H9 (cell line): Measurements from ENCODE around the gene KISS1R. TPM values are rescaled to one million over a fixed set of nuclear protein-coding genes. Genes with fewer than 3 reads are reported as not detected.

Experiments
- DNase-seq: peaks from one replicate; pipeline ENCODE4 v3.0.0-alpha.2; 2017
- H2AFZ ChIP-seq: one replicate; pipeline ENCODE4 v1.6.1; 2013; ENCODE audit warnings: mild to moderate bottlenecking, low read length, control low read depth, moderate library complexity
- H2AK5ac ChIP-seq: 2 replicates; pipeline ENCODE4 v1.6.1; 2013; ENCODE audit warnings: low read length, control low read depth, mixed read lengths; ENCODE audit not compliant: insufficient read length
- H2BK120ac ChIP-seq: one replicate; pipeline ENCODE4 v1.6.1; 2013; ENCODE audit warnings: low read depth, mild to moderate bottlenecking, low read length, control low read depth, inconsistent platforms; ENCODE audit not compliant: poor library complexity, severe bottlenecking
- H2BK12ac ChIP-seq: 2 replicates; pipeline ENCODE4 v1.6.1; 2013; ENCODE audit warnings: low read length, control low read depth, mixed read lengths, low read depth; ENCODE audit not compliant: insufficient read length
- H2BK15ac ChIP-seq: 2 replicates; pipeline ENCODE4 v1.6.1; 2013; ENCODE audit warnings: low read depth, low read length, control low read depth
- H2BK20ac ChIP-seq: one replicate; pipeline ENCODE4 v1.6.1; 2013; ENCODE audit warnings: low read depth, mild to moderate bottlenecking, low read length, control low read depth, inconsistent platforms; ENCODE audit not compliant: poor library complexity, severe bottlenecking
- H2BK5ac ChIP-seq: 2 replicates; pipeline ENCODE4 v1.6.1; 2013; ENCODE audit warnings: low read length, control low read depth, mixed read lengths; ENCODE audit not compliant: insufficient read length
- H3K14ac ChIP-seq: 2 replicates; pipeline ENCODE4 v1.6.1; 2013; ENCODE audit warnings: low read length, control low read depth; ENCODE audit not compliant: insufficient read depth
- H3K18ac ChIP-seq: 2 replicates; pipeline ENCODE4 v1.6.1; 2013; ENCODE audit warnings: low read depth, mild to moderate bottlenecking, mixed read lengths, low read length, control low read depth; ENCODE audit not compliant: insufficient read length
- H3K23ac ChIP-seq: 2 replicates; pipeline ENCODE4 v1.6.1; 2013; ENCODE audit warnings: low read length, control low read depth, mixed read lengths, low read depth; ENCODE audit not compliant: insufficient read length
- H3K23me2 ChIP-seq: 2 replicates; pipeline ENCODE4 v1.6.1; 2013; ENCODE audit warnings: low read depth, mild to moderate bottlenecking, mixed read lengths, low read length, control low read depth; ENCODE audit not compliant: insufficient read length, poor library complexity, severe bottlenecking
- H3K27ac ChIP-seq: 2 replicates; pipeline ENCODE4 v1.5.1; 2013; ENCODE audit warnings: low read length, control low read depth, mixed read lengths, low read depth; ENCODE audit not compliant: insufficient read length
- H3K27me3 ChIP-seq: 2 replicates; pipeline ENCODE4 v1.6.1; 2013; ENCODE audit warnings: low read length, control low read depth, inconsistent platforms; ENCODE audit not compliant: insufficient read depth
- H3K4ac ChIP-seq: 2 replicates; pipeline ENCODE4 v1.6.1; 2013; ENCODE audit warnings: low read depth, mild to moderate bottlenecking, control low read depth, inconsistent platforms, low read length, moderate library complexity
- H3K4me1 ChIP-seq: 2 replicates; pipeline ENCODE4 v1.6.1; 2013; ENCODE audit warnings: low read length, control low read depth, inconsistent platforms; ENCODE audit not compliant: insufficient read depth
- H3K4me2 ChIP-seq: 2 replicates; pipeline ENCODE4 v1.6.1; 2013; ENCODE audit warnings: low read length, control low read depth, mixed read lengths; ENCODE audit not compliant: insufficient read length, insufficient read depth
- H3K56ac ChIP-seq: 2 replicates; pipeline ENCODE4 v1.6.1; 2013; ENCODE audit warnings: low read depth, mild to moderate bottlenecking, mixed read lengths, low read length, control low read depth; ENCODE audit not compliant: insufficient read length
- H3K79me1 ChIP-seq: 2 replicates; pipeline ENCODE4 v1.6.1; 2013; ENCODE audit warnings: low read depth, mild to moderate bottlenecking, moderate library complexity, low read length, control low read depth, inconsistent platforms; ENCODE audit not compliant: insufficient read depth, poor library complexity, severe bottlenecking
- H3K79me2 ChIP-seq: 2 replicates; pipeline ENCODE4 v1.6.1; 2013; ENCODE audit warnings: low read length, control low read depth, inconsistent platforms; ENCODE audit not compliant: insufficient read depth
- H3K9ac ChIP-seq: 2 replicates; pipeline ENCODE4 v1.6.1; 2013; ENCODE audit warnings: low read length, control low read depth, mixed read lengths; ENCODE audit not compliant: insufficient read length; ENCODE audit errors: extremely low read depth
- H3K9me3 ChIP-seq: one replicate; pipeline ENCODE4 v1.6.1; 2013; ENCODE audit warnings: low read depth, low read length, inconsistent platforms; ENCODE audit not compliant: control insufficient read depth
- H3T11ph ChIP-seq: one replicate; pipeline ENCODE4 v1.6.1; 2013; ENCODE audit warnings: mild to moderate bottlenecking, low read length, control low read depth, inconsistent platforms
- H4K20me1 ChIP-seq: one replicate; pipeline ENCODE4 v1.6.1; 2013; ENCODE audit not compliant: control insufficient read depth, insufficient read length, insufficient read depth
- H4K5ac ChIP-seq: 2 replicates; pipeline ENCODE4 v1.6.1; 2013; ENCODE audit warnings: low read depth, mild to moderate bottlenecking, mixed read lengths, low read length, control low read depth; ENCODE audit not compliant: insufficient read length
- H4K8ac ChIP-seq: replicated peaks from 2 replicates; pipeline ENCODE4 v1.6.1; 2013; ENCODE audit warnings: low read length, control low read depth, mixed read lengths, low read depth; ENCODE audit not compliant: insufficient read length
- H4K91ac ChIP-seq: 2 replicates; pipeline ENCODE4 v1.6.1; 2013; ENCODE audit warnings: low read depth, mild to moderate bottlenecking, moderate library complexity, mixed read lengths, low read length, control low read depth; ENCODE audit not compliant: insufficient read length
- H3K27ac Mint-ChIP-seq, 3 experiments: 2 replicates in 2 of 3; 3 replicates in 1 of 3; pipeline ENCODE4 v1.8.0; 2020 to 2021; ENCODE audit warnings: mixed read lengths in 3 of 3, mild to moderate bottlenecking in 1 of 3, moderate library complexity in 1 of 3
- H3K27me3 Mint-ChIP-seq: 2 replicates; pipeline ENCODE4 v1.8.0; 2021; ENCODE audit warnings: low read depth, mild to moderate bottlenecking, moderate library complexity, mixed read lengths
- H3K36me3 Mint-ChIP-seq, 3 experiments: 2 replicates in 2 of 3; 3 replicates in 1 of 3; pipeline ENCODE4 v1.8.0; 2020 to 2021; ENCODE audit warnings: low read depth in 3 of 3, mixed read lengths in 3 of 3; ENCODE audit not compliant: insufficient read depth in 1 of 3
- H3K4me1 Mint-ChIP-seq, 2 experiments: 2 replicates each; pipeline ENCODE4 v1.8.0; 2020; ENCODE audit warnings: mixed read lengths in 2 of 2
- H3K4me3 Mint-ChIP-seq, 2 experiments: 2 replicates in 1 of 2; 3 replicates in 1 of 2; pipeline ENCODE4 v1.8.0; 2020 to 2021; ENCODE audit warnings: mild to moderate bottlenecking in 2 of 2, mixed read lengths in 2 of 2, moderate library complexity in 1 of 2
- H3K9me3 Mint-ChIP-seq, 2 experiments: 2 replicates in 1 of 2; 3 replicates in 1 of 2; pipeline ENCODE4 v1.8.0; 2020; ENCODE audit warnings: mild to moderate bottlenecking in 2 of 2, mixed read lengths in 2 of 2, moderate library complexity in 1 of 2
- CTCF ChIP-seq: fragments of 200-600 bp; sonication (generic); conservative IDR thresholded peaks from 3 replicates; pipeline ENCODE4 v1.8.0; 2021; ENCODE audit warnings: antibody characterized with exemption, mild to moderate bottlenecking
- WGBS: extraction: QIAGEN DNeasy Blood & Tissue Kit; methylation state at CpG from one replicate; pipeline ENCODE4 v1.1.7; 2013; ENCODE audit warnings: missing lambda C conversion rate, low lambda C conversion rate, mixed read lengths; ENCODE audit not compliant: insufficient read length; ENCODE audit errors: extremely low coverage; 5-methylcytosine and 5-hydroxymethylcytosine counted together
- total RNA-seq: library from RNA; stranded (reverse); gene quantifications from 2 replicates; pipeline ENCODE4 v1.2.1, GENCODE V29; 2021

KISS1R gene
- total RNA-seq, 1 experiment from 2014 or later = 3.3 TPM

GRCh38 chr19:919199-920050 lies 2.3 kb downstream of the KISS1R start:
- Mint-ChIP-seq H3K27ac (no peak overlapping the region), H3K36me3 (peaks cover 0 to 2% (median 0%) of the 10 kb centered on the region in 3 experiments; a peak in 1 of 7 replicates), H3K9me3 (peaks cover 0 to 3% of the 10 kb centered on the region in 2 experiments; a peak in 2 of 5 replicates), H3K4me3 (peak overlapping the region in 1 of 2 experiments; percentile 73; a peak in 3 of 5 replicates), H3K27me3 (peaks cover 72% of the 10 kb centered on the region), H3K4me1 (peaks cover 5 to 8% of the 10 kb centered on the region in 2 experiments; a peak in 3 of 4 replicates)
- peaks cover 13% of the 10 kb centered on the region for H3K23me2 ChIP-seq
- peaks cover 19% of the 10 kb centered on the region; the same call in 1 of the 2 replicates for H3K27me3 ChIP-seq
- no peak overlapping the region for H2AK5ac ChIP-seq
- no peak overlapping the region for H3K23ac ChIP-seq
- no peaks in the 10 kb centered on the region for H3K79me2 ChIP-seq
- H2BK120ac ChIP-seq = no peak overlapping the region
- H2BK20ac ChIP-seq = no peak overlapping the region
- H3K9ac ChIP-seq = no peak overlapping the region
- no peak overlapping the region for H2BK5ac ChIP-seq
- H3K4me1 ChIP-seq = no peaks in the 10 kb centered on the region
- H4K91ac ChIP-seq = no peak overlapping the region
- no peak overlapping the region for H3K27ac ChIP-seq
- H3K9me3 ChIP-seq = no peaks in the 10 kb centered on the region
- no peak overlapping the region for H2BK12ac ChIP-seq
- H3K18ac ChIP-seq = no peak overlapping the region
- no peak overlapping the region for H3K14ac ChIP-seq
- no peak overlapping the region for H2BK15ac ChIP-seq
- no peak overlapping the region for H4K5ac ChIP-seq
- WGBS = no CpG with 5 or more reads among the region's 68 CpGs
- no peak overlapping the region for H4K8ac ChIP-seq
- H3K4ac ChIP-seq = no peak overlapping the region
- H3K56ac ChIP-seq = no peak overlapping the region
- H3K4me2 ChIP-seq = peak overlapping the region; percentile 34
- no peak for TF ChIP-seq CTCF
- DNase-seq = no peak
- no peaks in the 10 kb centered on the region for H3K79me1 ChIP-seq
- H4K20me1 ChIP-seq = no peaks in the 10 kb centered on the region
- H3T11ph ChIP-seq = no peak overlapping the region
- H2AFZ ChIP-seq = no peak overlapping the region
